ENCODE results near the gene ZCCHC3.

GRCh38 chr20:276620-277495, 20.5 kb upstream of the ZCCHC3 start:
- TF ChIP-seq POLR2A (IDR thresholded peaks at IDR 0.05; ENCODE audit: low read length): no peak
- TF ChIP-seq GATA1 (IDR thresholded peaks at IDR 0.05; ENCODE audit: low read depth, low read length): no peak

Measured in erythroblast (primary cell).